Fibroblast of mammary gland (primary cell): ENCODE results near the gene SORCS3.

Experiments used
- DNase-seq: peaks from one replicate; pipeline ENCODE4 v3.0.0-alpha.2; 2010; ENCODE audit warnings: low read depth
- H3K4me3 ChIP-seq: 2 replicates; pipeline ENCODE4 v1.5.1; 2011; ENCODE audit warnings: low read depth, mild to moderate bottlenecking, low read length, moderate library complexity; ENCODE audit not compliant: control insufficient read depth
- TF ChIP-seq, protein P1 (sequence below): conservative IDR thresholded peaks from 2 replicates; pipeline ENCODE4 v1.5.1; 2011; ENCODE audit warnings: low read depth, low read length, inconsistent platforms; ENCODE audit not compliant: control insufficient read depth, insufficient read depth

SORCS3 gene

DNA sequence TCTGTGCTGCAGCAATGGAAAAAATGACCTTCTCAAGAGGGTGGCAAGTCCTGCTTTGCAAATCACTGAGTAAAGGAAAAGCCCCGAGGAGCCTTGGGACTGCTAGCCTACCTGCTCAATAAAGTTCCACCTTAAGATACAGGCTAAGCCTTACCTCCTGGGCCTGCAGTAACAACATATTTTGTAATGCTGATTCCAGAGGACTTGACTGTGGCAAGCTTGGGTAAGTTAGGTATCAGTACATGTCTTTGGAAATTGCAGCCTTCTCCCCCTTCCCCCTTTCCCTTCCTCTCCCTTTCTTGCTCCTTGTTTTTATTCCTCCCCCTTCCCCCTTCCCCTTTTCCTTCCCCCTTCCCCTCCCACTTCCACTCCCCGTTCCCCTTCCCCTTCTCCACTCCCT is 126.2 kb downstream of the SORCS3 start:
- no peak overlapping the region for H3K4me3 ChIP-seq
- TF ChIP-seq, protein P1, sequence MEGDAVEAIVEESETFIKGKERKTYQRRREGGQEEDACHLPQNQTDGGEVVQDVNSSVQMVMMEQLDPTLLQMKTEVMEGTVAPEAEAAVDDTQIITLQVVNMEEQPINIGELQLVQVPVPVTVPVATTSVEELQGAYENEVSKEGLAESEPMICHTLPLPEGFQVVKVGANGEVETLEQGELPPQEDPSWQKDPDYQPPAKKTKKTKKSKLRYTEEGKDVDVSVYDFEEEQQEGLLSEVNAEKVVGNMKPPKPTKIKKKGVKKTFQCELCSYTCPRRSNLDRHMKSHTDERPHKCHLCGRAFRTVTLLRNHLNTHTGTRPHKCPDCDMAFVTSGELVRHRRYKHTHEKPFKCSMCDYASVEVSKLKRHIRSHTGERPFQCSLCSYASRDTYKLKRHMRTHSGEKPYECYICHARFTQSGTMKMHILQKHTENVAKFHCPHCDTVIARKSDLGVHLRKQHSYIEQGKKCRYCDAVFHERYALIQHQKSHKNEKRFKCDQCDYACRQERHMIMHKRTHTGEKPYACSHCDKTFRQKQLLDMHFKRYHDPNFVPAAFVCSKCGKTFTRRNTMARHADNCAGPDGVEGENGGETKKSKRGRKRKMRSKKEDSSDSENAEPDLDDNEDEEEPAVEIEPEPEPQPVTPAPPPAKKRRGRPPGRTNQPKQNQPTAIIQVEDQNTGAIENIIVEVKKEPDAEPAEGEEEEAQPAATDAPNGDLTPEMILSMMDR = no peak
- DNase-seq = no peak

DNA sequence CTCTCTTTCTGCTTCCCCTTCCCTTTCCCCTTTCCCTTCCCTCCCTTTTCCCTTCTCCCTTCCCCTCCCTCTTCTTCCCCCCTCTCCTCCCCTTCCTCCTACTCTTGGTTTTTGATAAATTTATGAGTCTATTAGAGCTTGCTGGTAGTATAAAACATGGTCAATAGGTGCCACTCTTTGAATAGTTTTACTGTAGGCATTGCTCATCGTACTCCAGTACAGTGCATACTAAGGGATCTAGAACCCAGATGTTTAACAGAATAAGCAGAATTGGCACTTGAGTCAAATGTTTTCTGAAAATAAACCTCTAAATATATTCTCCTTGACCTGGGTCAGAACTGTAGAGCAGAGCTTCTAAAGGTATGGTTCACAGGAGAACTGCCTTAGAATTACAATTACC is 126.7 kb downstream of the SORCS3 start:
- TF ChIP-seq, protein P1 = no peak
- no peak overlapping the region for H3K4me3 ChIP-seq
- no peak for DNase-seq

DNA sequence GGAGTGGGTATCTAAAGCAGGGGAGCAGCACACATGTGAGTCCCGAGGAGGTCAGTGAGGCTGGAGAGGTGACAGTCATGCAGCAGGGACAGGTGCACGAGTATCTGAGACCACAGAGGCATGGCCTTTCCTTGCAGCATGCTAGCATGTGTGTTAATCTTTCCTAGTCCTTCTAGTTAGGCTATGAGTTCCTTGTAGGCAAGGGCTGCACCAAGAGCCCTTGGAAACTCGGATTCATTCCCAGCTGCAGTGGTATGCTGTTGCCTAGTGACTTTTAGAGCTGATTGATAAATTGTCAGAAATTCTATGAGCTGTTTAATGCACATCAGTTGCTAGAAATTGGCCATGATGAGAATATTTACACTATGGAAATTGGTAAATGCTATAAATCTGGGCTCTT is 132.0 kb downstream of the SORCS3 start:
- no peak for DNase-seq
- TF ChIP-seq, protein P1 = no peak
- H3K4me3 ChIP-seq = no peak overlapping the region

DNA sequence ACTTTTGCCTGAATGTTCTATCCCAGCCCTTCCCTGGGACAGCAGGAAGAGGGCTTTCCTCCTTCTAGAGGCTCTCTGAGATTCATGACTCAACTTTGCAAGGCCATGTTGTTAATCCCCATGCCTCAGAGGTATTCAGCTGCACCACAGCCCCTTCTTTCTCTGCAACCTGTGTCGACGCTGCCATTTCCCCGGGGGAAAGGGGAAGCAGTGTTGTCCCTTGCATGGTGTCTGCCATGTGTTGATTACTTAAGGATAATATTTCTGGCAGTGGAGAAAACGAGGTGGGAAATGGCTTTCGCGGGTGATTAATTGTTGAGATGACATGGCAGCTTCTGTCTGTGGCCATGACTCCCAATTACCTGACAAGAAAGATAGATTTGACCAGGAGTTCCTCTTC is 133.1 kb downstream of the SORCS3 start:
- no peak overlapping the region for H3K4me3 ChIP-seq
- DNase-seq = no peak
- TF ChIP-seq, protein P1 = no peak

DNA sequence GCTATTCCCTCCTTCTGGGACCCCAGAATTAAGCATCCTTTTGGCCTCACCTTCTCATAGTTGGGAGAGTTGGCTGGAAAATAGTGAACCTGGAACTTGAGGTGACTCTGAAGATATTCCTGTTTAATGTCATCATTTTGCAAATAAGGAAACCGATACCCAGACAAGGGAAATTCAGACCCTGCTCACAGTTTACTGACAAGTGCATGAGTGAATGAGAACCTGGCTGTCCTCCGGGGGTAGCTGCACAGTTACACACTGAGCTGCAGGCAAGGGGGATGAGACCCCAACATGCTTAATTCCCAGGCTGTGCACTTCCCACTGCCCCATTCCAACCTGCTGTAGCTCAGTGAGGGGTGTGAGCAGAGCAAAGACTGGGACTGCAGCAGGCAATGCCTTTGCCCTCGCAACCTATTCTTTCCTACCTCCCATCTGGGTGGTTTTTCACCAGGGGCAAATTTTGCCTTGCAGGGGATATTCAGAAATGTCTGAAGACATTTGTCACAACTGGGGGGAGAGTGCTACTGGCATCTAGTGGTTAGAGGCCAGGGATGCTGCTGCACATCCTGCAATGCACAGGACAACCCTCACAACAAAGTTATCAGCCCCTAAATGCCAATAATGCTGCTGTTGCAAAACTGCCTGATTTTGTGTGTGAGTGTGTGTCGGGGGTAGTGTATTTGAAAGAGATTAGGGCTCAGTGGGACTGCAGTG is 136.2 kb downstream of the SORCS3 start:
- no peak overlapping the region for H3K4me3 ChIP-seq
- TF ChIP-seq, protein P1 = no peak
- DNase-seq = no peak

DNA sequence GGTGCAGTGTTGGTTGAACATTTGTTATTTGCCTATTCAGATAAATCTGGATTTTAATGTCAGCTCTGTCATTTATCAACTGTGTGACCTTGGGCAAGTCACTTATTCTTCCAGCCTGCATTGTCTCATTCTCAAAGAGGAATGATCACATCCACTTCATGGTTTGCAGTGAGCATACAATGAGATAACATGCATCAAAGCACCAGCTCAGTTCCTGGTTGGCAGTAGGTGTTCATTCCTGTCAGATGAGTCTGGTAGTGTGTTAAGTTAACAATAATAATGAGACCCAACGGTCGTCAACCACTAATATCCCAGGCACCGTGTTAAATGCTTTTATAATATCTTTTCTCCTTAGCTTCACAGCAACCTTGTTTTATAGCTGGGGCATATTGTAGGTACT is 137.3 kb downstream of the SORCS3 start:
- H3K4me3 ChIP-seq = no peak overlapping the region
- no peak for DNase-seq
- TF ChIP-seq, protein P1 = no peak

DNA sequence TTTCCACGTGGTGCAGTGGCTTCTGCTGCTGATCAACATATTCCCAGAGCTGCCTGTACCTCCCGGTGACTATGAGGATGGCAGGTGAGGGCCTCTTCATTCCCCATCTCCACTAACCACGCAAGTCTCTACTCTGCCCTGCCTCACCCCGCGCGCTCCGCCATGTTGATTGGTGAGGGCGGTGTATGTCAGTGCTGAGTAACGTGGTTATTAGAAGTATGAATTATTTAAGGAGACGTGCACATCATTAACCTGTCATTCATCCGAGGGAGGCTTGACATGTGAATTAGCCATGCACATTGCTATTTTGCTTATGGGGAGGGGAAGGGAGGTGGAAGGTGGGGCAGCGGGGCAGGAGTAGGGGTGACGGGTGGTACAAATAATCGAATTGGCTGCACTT is 138.6 kb downstream of the SORCS3 start:
- DNase-seq = no peak
- no peak overlapping the region for H3K4me3 ChIP-seq
- TF ChIP-seq, protein P1 = no peak
